Activated effector memory CD4-positive, alpha-beta T cell treated with anti-CD3 and anti-CD28 coated beads, Interleukin-2, amount 50 U/mL, for 16 hours (primary cell): ENCODE data around the gene KARS1.
"Not testable (repeated sequence)": the region's sequence is repeated elsewhere in the genome, so short reads cannot be mapped to it uniquely, and the experiment has no call there.

Source experiments
- DNase-seq: peaks from one replicate; pipeline ENCODE4 v3.0.0-alpha.2; 2020

Gene KARS1

GRCh38 chr16:75622761-75623605, 24.5 kb downstream of the KARS1 start, which contains the start of gene ADAT1:
Gene ADAT1, minus strand, starts transcription at chr16:75623281. Its CDS starts 2,482 bp downstream, at chr16:75620799.
- DNase-seq, result peak; percentile 100

GRCh38 chr16:75621170-75621477, 26.3 kb downstream of the KARS1 start:
- DNase-seq, result no peak

GRCh38 chr16:75620326-75621169, 26.9 kb downstream of the KARS1 start:
- DNase-seq, result peak; percentile 77

- no peak for DNase-seq
Observed at GRCh38 chr16:75618780-75619179, 28.7 kb downstream of the KARS1 start.

- no peak for DNase-seq
Observed at GRCh38 chr16:75617121-75617520, 30.3 kb downstream of the KARS1 start.

GRCh38 chr16:75616521-75617010, 30.9 kb downstream of the KARS1 start:
- DNase-seq, result no peak

GRCh38 chr16:75615619-75616018, 31.8 kb downstream of the KARS1 start:
- DNase-seq, result no peak

GRCh38 chr16:75614066-75614897, 33.2 kb downstream of the KARS1 start:
- no peak for DNase-seq

GRCh38 chr16:75606507-75606906, 41.0 kb downstream of the KARS1 start:
- DNase-seq, result no peak

- DNase-seq, result no peak
Observed at GRCh38 chr16:75603241-75603640, 44.2 kb downstream of the KARS1 start.

- DNase-seq, result no peak
Observed at GRCh38 chr16:75599452-75600277, 47.8 kb downstream of the KARS1 start.

- DNase-seq, result no peak
Observed at GRCh38 chr16:75593825-75594820, 53.3 kb downstream of the KARS1 start.

- no peak for DNase-seq
Observed at GRCh38 chr16:75593308-75593707, 54.2 kb downstream of the KARS1 start.

GRCh38 chr16:75591927-75592326, 55.5 kb downstream of the KARS1 start:
- DNase-seq, result not testable (repeated sequence)

- no peak for DNase-seq
Observed at GRCh38 chr16:75590920-75591843, 56.3 kb downstream of the KARS1 start.

GRCh38 chr16:75589306-75589705, 58.2 kb downstream of the KARS1 start:
- no peak for DNase-seq

- DNase-seq, result no peak
Observed at GRCh38 chr16:75588716-75589115, 58.7 kb downstream of the KARS1 start.

GRCh38 chr16:75584108-75584507, 63.4 kb downstream of the KARS1 start:
- DNase-seq, result no peak

GRCh38 chr16:75579281-75579834, 68.1 kb downstream of the KARS1 start:
- DNase-seq, result no peak
